Neuron (in vitro differentiated cells): ENCODE data around the gene UBQLN4.

Experiments
- H2AFZ ChIP-seq: one replicate; pipeline ENCODE4 v1.6.1; 2013; ENCODE audit warnings: low read depth, mild to moderate bottlenecking, inconsistent platforms, low read length, moderate library complexity
- H3K27me3 ChIP-seq: one replicate; pipeline ENCODE4 v1.6.1; 2013; ENCODE audit warnings: low read length; ENCODE audit not compliant: insufficient read depth
- H3K36me3 ChIP-seq: one replicate; pipeline ENCODE4 v1.6.1; 2013; ENCODE audit warnings: low read length; ENCODE audit not compliant: insufficient read depth
- H3K4me1 ChIP-seq: one replicate; pipeline ENCODE4 v1.6.1; 2013; ENCODE audit warnings: low read length; ENCODE audit not compliant: insufficient read depth
- H3K4me3 ChIP-seq: 2 replicates; pipeline ENCODE4 v1.5.1; 2013; ENCODE audit warnings: mild to moderate bottlenecking, low read length, moderate library complexity
- H3K9me3 ChIP-seq: one replicate; pipeline ENCODE4 v1.6.1; 2013; ENCODE audit warnings: low read length

The UBQLN4 gene

DNA sequence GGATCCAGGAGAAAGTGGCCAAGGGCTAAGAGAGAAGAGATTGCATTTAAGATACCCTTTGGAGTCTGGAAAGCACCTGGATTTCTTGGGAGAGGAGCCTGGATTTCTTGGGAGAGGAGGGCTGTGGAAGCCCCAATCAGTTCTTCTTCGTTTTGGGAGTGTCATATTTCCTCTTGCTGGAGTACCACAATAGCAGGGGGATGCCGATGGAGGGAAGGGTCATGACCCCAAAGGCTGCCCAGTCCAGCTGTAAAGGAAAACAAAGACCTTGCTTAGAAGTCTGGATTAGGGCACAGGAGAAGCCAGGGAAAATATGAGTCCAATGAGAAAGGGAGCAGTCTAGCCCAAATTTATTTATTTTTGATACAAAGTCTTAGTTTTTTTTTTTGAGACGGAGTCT is 44.2 kb downstream of the UBQLN4 start:
- Histone ChIP-seq H3K9me3 (no peaks in the 10 kb centered on the region), H3K4me1 (no peaks in the 10 kb centered on the region), H2AFZ (no peak overlapping the region), H3K4me3 (no peak overlapping the region), H3K27me3 (no peaks in the 10 kb centered on the region), H3K36me3 (peaks cover 54% of the 10 kb centered on the region)

- Histone ChIP-seq H3K4me3 (no peak overlapping the region), H3K36me3 (peaks cover 33% of the 10 kb centered on the region), H3K9me3 (no peaks in the 10 kb centered on the region), H3K4me1 (no peaks in the 10 kb centered on the region), H2AFZ (no peak overlapping the region), H3K27me3 (no peaks in the 10 kb centered on the region)
These were observed 46.8 kb downstream of the UBQLN4 start for GRCh38 chr1:156006666-156007376.

DNA sequence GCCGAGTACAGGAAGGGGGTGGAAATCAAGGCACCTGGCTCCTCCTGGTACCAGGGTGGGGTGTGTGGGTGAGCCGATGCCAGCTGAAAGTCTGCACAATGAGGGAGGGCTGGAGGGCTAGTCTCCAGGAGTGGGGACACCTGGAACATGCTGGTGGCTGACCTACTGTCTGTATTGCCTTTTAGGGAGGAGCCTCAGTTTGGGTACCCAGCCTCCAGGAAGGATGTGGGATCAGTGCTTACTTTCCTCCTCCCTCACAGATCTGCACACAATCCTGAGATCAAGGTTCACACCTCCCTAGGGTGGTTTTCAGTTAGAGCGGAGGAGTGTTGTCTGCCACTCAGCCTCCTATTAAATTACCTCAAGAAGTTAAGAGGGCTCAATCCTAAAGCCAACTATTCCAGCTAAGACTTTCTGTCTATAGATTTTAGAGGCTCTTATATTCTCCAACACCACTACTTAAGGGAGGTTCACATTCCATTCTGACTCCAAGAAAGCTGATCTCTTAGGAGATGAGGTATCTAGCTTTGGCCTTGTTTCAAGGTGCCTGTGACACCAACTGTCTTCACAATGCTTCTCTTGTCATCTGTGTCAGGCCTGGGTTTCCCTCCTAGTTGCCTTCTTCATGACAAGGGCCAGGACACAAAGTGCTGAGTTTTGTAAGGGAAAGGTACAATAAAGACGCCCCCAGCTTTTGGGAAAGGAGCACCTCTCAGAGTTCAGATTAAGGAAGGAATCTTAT is 48.6 kb downstream of the UBQLN4 start:
- H3K4me3 ChIP-seq: no peak overlapping the region
- H3K36me3 ChIP-seq: peaks cover 16% of the 10 kb centered on the region
- no peak overlapping the region for H2AFZ ChIP-seq
- H3K4me1 ChIP-seq: no peaks in the 10 kb centered on the region
- H3K27me3 ChIP-seq: no peaks in the 10 kb centered on the region
- H3K9me3 ChIP-seq: no peaks in the 10 kb centered on the region

DNA sequence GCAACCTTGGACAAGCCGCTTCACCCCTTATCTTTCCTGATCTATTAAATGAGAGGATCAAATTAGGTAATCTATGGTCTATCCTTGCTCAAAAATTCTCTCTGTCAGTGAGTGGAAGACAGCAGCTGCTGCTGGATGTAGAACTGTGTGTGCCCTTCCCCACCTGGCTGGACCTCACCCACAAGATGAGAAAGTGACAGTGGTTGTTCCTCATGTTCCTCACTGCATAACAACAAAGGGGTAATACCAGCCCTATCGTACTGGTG is 49.7 kb downstream of the UBQLN4 start:
- Histone ChIP-seq H2AFZ (no peak overlapping the region), H3K27me3 (no peaks in the 10 kb centered on the region), H3K36me3 (peaks cover 6% of the 10 kb centered on the region)

DNA sequence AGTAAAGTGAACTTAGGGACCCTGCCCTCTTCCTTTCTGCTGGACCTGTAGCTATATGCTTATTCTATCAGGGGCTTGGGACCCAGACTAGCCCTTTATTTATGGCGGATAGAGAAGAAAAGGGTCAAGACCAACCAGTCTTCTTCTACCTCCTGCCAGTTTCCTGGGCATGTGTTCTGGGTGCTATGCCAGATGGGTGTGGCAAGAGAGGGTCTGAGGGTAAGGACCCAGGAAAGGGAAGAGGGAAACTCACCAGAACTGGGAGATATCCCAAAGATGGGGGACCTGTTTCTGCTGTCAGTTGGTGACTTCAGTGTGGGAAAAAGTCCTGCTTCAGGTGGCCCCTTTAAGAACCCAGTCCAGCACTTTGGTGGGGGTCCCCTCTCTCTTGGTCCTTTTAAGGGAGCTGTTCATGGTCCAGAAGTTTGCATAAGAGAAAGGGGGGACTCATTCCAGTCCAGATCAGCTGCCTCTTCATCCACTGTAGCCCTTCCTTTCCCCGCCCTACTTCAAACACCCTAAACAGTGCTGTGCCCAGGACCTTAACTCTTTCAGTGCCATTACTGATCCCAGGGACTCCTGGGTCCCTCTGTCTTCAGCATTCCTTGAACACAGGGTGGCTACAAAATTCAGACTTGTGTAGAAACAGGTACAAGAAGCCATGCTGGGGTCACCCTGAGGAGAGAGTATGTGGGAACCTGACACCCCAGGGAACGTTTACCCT is 51.2 kb downstream of the UBQLN4 start:
- Histone ChIP-seq H3K27me3 (no peaks in the 10 kb centered on the region), H3K9me3 (no peaks in the 10 kb centered on the region), H3K36me3 (peaks cover 3% of the 10 kb centered on the region), H3K4me3 (no peak overlapping the region), H3K4me1 (no peaks in the 10 kb centered on the region), H2AFZ (no peak overlapping the region)

More for the DNA sequence above, 49.7 kb downstream of the UBQLN4 start:
- Histone ChIP-seq H3K4me1 (no peaks in the 10 kb centered on the region), H3K9me3 (no peaks in the 10 kb centered on the region), H3K4me3 (no peak overlapping the region)

GRCh38 chr1:156001662-156002171 is 51.9 kb downstream of the UBQLN4 start:
- H2AFZ ChIP-seq: no peak overlapping the region
- no peak overlapping the region for H3K4me3 ChIP-seq
- peaks cover 1% of the 10 kb centered on the region for H3K36me3 ChIP-seq
- H3K9me3 ChIP-seq: no peaks in the 10 kb centered on the region
- H3K4me1 ChIP-seq: no peaks in the 10 kb centered on the region
- no peaks in the 10 kb centered on the region for H3K27me3 ChIP-seq

DNA sequence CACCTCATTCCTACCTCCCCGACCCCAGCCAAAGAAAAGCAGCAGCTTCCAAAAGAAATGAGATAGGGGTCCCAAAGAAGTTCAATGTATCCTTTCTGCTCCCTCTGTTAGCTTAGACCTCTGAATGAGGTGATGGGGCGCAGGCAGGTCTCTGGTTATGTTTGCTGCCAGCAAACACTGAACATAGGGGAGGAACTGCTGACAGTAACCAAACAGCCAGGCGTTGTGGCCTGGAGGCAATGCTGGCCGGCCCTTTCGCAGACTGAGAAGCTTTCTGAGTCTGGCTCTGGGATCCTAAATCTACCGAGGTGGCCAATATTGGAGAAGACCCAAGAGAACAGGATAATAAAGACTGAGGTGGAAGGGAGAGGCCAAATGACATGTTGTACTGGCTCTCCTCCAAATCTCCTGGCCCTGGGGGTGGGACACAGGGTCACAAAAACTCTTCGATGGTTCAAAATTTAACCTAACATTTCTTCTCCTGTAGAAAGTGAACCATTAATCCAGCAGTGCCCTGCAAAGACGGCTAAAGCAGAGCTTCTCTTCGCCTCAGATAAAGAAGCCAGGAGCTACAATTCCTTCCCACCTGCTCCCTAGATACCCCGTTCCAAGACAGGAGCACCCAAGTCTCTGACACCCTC is 52.5 kb downstream of the UBQLN4 start:
- Histone ChIP-seq H3K9me3 (no peaks in the 10 kb centered on the region), H2AFZ (no peak overlapping the region), H3K27me3 (no peaks in the 10 kb centered on the region), H3K4me3 (no peak overlapping the region), H3K4me1 (peaks cover 3% of the 10 kb centered on the region), H3K36me3 (no peaks in the 10 kb centered on the region)

GRCh38 chr1:155999964-156000363 is 53.6 kb downstream of the UBQLN4 start:
- Histone ChIP-seq H3K36me3 (no peaks in the 10 kb centered on the region), H3K9me3 (no peaks in the 10 kb centered on the region), H3K4me1 (peaks cover 7% of the 10 kb centered on the region), H2AFZ (no peak overlapping the region), H3K4me3 (no peak overlapping the region), H3K27me3 (no peaks in the 10 kb centered on the region)

DNA sequence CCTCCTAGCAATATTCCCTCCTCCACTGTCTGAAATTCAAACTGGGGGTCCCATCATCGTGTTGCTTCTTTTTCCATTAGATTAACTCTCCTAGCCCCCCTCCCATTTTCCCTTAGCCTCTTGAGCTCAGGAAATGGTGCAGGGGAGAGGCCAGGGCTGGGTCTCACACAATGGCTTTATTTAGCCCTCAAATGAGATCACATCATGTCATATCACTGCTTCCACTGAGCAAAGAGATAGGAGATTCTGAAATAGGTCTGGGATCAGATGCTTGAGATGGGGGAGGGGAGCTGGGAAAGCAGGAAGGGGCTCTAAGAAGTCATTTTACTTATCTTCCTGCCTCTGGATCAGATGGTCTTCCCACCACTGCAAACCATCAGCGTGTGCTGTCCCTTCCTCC is 57.4 kb downstream of the UBQLN4 start:
- no peak overlapping the region for H3K4me3 ChIP-seq
- peaks cover 7% of the 10 kb centered on the region for H3K4me1 ChIP-seq
- H2AFZ ChIP-seq: no peak overlapping the region
- no peaks in the 10 kb centered on the region for H3K36me3 ChIP-seq
- no peaks in the 10 kb centered on the region for H3K27me3 ChIP-seq
- no peaks in the 10 kb centered on the region for H3K9me3 ChIP-seq

- Histone ChIP-seq H3K9me3 (no peaks in the 10 kb centered on the region), H3K4me1 (peaks cover 14% of the 10 kb centered on the region), H3K36me3 (no peaks in the 10 kb centered on the region), H2AFZ (no peak overlapping the region), H3K27me3 (no peaks in the 10 kb centered on the region), H3K4me3 (no peak overlapping the region)
These were observed 60.0 kb downstream of the UBQLN4 start for GRCh38 chr1:155993595-155993994.

GRCh38 chr1:155990005-155990739 is 63.4 kb downstream of the UBQLN4 start:
- no peak overlapping the region for H2AFZ ChIP-seq
- no peaks in the 10 kb centered on the region for H3K36me3 ChIP-seq
- peaks cover 7% of the 10 kb centered on the region for H3K4me1 ChIP-seq
- no peaks in the 10 kb centered on the region for H3K9me3 ChIP-seq
- no peak overlapping the region for H3K4me3 ChIP-seq
- no peaks in the 10 kb centered on the region for H3K27me3 ChIP-seq

DNA sequence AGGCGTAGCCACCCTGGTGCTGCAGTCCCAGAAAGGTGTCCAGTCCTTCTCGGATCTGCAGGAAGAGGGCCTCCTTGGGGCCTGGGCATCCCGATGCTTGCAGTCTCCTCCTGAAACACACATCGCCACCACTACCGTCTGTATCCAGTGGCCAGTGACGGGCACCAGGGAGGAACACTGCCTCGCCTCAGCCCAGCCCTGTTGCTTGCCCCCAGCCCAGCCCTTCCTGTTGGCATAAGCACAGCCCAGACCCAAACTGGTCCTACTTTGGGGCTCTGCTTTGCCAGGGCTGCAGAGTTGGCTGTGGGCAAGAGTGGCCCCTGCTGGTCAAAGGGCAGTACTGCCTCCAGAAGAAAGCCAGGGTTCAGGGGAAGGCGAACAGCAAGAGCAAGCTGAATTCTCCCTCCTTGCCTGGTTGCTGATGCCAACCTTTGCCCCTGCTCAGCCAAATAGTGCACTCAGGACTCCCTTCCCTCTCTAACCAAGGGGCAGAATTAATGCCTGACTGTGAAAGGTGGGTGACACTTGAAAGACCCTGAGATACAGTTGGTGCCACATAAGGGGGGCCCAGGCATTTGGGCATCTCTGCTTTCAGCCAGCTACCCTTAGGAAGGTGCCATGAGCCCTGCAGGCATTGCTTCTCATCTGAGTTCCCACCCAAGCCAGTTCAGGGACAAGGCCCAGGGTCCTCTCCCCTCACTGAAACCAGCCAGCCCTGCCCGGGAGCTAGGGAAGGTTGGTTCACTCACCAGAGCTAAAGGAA is 64.2 kb downstream of the UBQLN4 start:
- H3K9me3 ChIP-seq: no peaks in the 10 kb centered on the region
- H2AFZ ChIP-seq: no peak overlapping the region
- H3K4me3 ChIP-seq: no peak overlapping the region
- peaks cover 7% of the 10 kb centered on the region for H3K4me1 ChIP-seq
- H3K27me3 ChIP-seq: no peaks in the 10 kb centered on the region
- H3K36me3 ChIP-seq: no peaks in the 10 kb centered on the region
